ENCODE measurements around the gene EIF4E2.
A peak's percentile ranks its signal among the peaks of the same experiment; 100 is the strongest.

Gene EIF4E2

GRCh38 chr2:232519581-232520438 is 30.7 kb upstream of the EIF4E2 start, which contains the start of gene PRSS56:
Gene PRSS56, plus strand, starts transcription at chr2:232520388. Its CDS starts 211 bp downstream, at chr2:232520599.
- no peak within 1 kb of the TSS for H3K4me3 ChIP-seq (ENCODE audit: low read depth, low read length)
- DNase-seq (ENCODE audit: low read depth), result no peak
- TF ChIP-seq CTCF (IDR thresholded peaks at IDR 0.05; ENCODE audit: low read depth, low read length) (no peak), MYC (IDR thresholded peaks at IDR 0.05; ENCODE audit: low read depth, low read length) (no peak), MAX (IDR thresholded peaks at IDR 0.05; ENCODE audit: low read depth, low read length) (no peak), POLR2A (IDR thresholded peaks at IDR 0.05; ENCODE audit: extremely low read depth, insufficient read length) (no peak)

- DNase-seq (ENCODE audit: low read depth), result no peak
- TF ChIP-seq CTCF (IDR thresholded peaks at IDR 0.05; ENCODE audit: low read depth, low read length), result no peak
- no peak for TF ChIP-seq MAX (IDR thresholded peaks at IDR 0.05; ENCODE audit: low read depth, low read length)
- no peak for TF ChIP-seq POLR2A (IDR thresholded peaks at IDR 0.05; ENCODE audit: extremely low read depth, insufficient read length)
- TF ChIP-seq MYC (IDR thresholded peaks at IDR 0.05; ENCODE audit: low read depth, low read length), result no peak
- H3K4me3 ChIP-seq (ENCODE audit: low read depth, low read length), result no peak overlapping the region
Measured at GRCh38 chr2:232520489-232520888, 30.0 kb upstream of the EIF4E2 start.

GRCh38 chr2:232521098-232521497 is 29.4 kb upstream of the EIF4E2 start:
- no peak for TF ChIP-seq MAX (IDR thresholded peaks at IDR 0.05; ENCODE audit: low read depth, low read length)
- TF ChIP-seq MYC (IDR thresholded peaks at IDR 0.05; ENCODE audit: low read depth, low read length), result no peak
- TF ChIP-seq POLR2A (IDR thresholded peaks at IDR 0.05; ENCODE audit: extremely low read depth, insufficient read length), result no peak
- no peak for TF ChIP-seq CTCF (IDR thresholded peaks at IDR 0.05; ENCODE audit: low read depth, low read length)
- DNase-seq (ENCODE audit: low read depth), result no peak

GRCh38 chr2:232521959-232522622 is 28.4 kb upstream of the EIF4E2 start:
- no peak overlapping the region for H3K4me3 ChIP-seq (ENCODE audit: low read depth, low read length)
- no peak for TF ChIP-seq MYC (IDR thresholded peaks at IDR 0.05; ENCODE audit: low read depth, low read length)
- TF ChIP-seq POLR2A (IDR thresholded peaks at IDR 0.05; ENCODE audit: extremely low read depth, insufficient read length), result no peak
- TF ChIP-seq CTCF (IDR thresholded peaks at IDR 0.05; ENCODE audit: low read depth, low read length), result peak; percentile 41
- TF ChIP-seq MAX (IDR thresholded peaks at IDR 0.05; ENCODE audit: low read depth, low read length), result no peak
- DNase-seq (ENCODE audit: low read depth), result peak; percentile 60

More at GRCh38 chr2:232521098-232521497, 29.4 kb upstream of the EIF4E2 start:
- no peak overlapping the region for H3K4me3 ChIP-seq (ENCODE audit: low read depth, low read length)

- H3K4me3 ChIP-seq (ENCODE audit: low read depth, low read length), result no peak overlapping the region
- TF ChIP-seq POLR2A (IDR thresholded peaks at IDR 0.05; ENCODE audit: extremely low read depth, insufficient read length), result no peak
- TF ChIP-seq CTCF (IDR thresholded peaks at IDR 0.05; ENCODE audit: low read depth, low read length), result no peak
- TF ChIP-seq MYC (IDR thresholded peaks at IDR 0.05; ENCODE audit: low read depth, low read length), result no peak
- no peak for DNase-seq (ENCODE audit: low read depth)
Measured at GRCh38 chr2:232522623-232523401, 27.7 kb upstream of the EIF4E2 start.

Measured in NB4 (cell line).